ENCODE data around the gene NAA10. TPM values are rescaled to one million over a fixed set of nuclear protein-coding genes. Genes with fewer than 3 reads are reported as not detected.

The NAA10 gene
- total RNA-seq, 4 donors from 2014 or later, result 29.9 to 57.2 (median 47.4) TPM

DNA sequence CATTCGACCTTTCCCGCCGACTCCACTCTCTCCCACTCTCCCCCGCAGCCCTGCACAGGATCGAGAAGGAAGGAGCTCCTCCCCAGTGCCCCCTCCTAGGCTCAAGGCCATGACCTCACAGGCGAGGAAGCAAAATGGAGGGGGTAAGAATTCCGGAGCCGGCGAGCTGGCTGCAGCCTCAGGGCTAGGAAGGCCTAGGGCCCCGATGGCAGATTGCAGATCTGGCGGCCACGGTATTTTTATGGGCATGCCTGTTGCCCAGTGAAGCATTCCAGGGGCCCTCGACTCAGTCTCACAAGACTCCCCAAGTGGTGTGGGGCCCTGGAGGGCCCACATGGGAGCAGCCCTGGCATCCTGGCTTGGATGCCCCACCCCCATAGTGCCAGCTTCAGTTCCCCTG is 47.9 kb downstream of the NAA10 start:
- Histone ChIP-seq H3K27me3 (peaks cover 50% of the 10 kb centered on the region), H3K4me3 (no peak overlapping the region), H3K27ac (no peak overlapping the region), H3K9me3 (no peaks in the 10 kb centered on the region), H3K4me1 (peaks cover 0 to 6% (median 3%) of the 10 kb centered on the region in 4 donors), H3K36me3 (no peaks in the 10 kb centered on the region)
- WGBS, 2 donors (ENCODE audit: low coverage in 1 of 2), result 60% methylated on average over 13 of the region's 13 CpGs; no CpG with 5 or more reads in 1 of the 2 donors
- in situ Hi-C loops (cut with MboI; ENCODE audit: low pct_ligation_motif_present in 1 of 4, low pct_unique_long_range_greater_than_20kb in 1 of 4, low sequenced_read_pairs in 3 of 4), result no loop called here
- DNase-seq, result no peak
- intact Hi-C loops (cut with DNase I; ENCODE audit: low total_unique reads), result no loop called here
- no peak for TF ChIP-seq POLR2AphosphoS5 (IDR thresholded peaks at IDR 0.05)
- TF ChIP-seq EP300 (IDR thresholded peaks at IDR 0.05; ENCODE audit: low read depth), result no peak
- no peak for TF ChIP-seq POLR2A (IDR thresholded peaks at IDR 0.05)
- TF ChIP-seq, protein P1, sequence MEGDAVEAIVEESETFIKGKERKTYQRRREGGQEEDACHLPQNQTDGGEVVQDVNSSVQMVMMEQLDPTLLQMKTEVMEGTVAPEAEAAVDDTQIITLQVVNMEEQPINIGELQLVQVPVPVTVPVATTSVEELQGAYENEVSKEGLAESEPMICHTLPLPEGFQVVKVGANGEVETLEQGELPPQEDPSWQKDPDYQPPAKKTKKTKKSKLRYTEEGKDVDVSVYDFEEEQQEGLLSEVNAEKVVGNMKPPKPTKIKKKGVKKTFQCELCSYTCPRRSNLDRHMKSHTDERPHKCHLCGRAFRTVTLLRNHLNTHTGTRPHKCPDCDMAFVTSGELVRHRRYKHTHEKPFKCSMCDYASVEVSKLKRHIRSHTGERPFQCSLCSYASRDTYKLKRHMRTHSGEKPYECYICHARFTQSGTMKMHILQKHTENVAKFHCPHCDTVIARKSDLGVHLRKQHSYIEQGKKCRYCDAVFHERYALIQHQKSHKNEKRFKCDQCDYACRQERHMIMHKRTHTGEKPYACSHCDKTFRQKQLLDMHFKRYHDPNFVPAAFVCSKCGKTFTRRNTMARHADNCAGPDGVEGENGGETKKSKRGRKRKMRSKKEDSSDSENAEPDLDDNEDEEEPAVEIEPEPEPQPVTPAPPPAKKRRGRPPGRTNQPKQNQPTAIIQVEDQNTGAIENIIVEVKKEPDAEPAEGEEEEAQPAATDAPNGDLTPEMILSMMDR (IDR thresholded peaks at IDR 0.05), result no peak

DNA sequence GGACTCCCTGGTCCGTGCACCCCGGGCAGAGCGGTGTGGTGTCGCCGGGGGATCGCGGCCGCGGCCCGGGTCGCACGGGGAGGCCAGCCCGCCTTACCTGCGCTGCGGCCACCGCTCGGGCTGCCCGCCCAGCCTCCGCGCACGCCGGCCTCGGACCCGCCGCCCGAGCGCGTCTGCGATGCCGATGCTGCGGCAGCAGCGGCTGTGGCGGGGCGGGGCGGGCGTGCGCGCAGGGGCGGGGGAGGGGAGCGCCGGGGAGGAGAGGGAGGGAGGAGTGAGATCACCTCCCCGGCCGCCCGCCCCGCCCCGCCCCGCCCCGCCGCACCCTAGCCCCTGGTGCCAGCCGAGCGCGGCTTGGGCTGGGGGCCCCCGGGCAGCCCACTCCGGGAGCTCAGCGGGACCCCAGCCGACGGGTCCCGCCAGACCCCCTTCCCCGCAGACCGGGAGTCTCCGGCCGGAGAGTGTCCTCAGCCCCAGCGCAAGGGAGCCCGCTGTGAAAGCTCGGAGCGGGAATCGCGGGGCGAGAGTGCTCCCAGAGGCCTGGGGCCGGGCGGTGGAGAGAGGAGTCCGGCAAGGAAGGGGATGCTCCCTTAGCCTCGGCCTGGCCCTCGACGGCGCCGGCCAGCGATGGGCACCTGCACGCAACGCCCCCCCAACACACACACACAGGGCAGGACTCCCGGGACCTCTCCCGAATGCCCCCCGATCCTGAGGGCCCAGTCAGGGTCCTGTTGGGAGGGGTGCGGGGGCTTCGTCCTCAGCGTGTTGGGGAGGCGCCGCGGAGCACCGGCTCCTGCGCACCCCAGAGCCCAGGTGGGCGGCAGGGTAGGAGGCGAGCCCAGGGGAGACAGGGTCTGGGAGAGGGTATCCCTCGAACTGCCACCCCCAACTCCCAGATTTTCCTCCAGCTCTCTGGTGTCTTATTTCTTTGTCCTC is 48.6 kb downstream of the NAA10 start, which contains the start of gene L1CAM:
Gene L1CAM (minus strand): TSS at position 206 of the 936 bp plus-strand sequence. CDS start 10,337 bp downstream, outside the sequence.
- no peak for TF ChIP-seq EP300 (IDR thresholded peaks at IDR 0.05; ENCODE audit: low read depth)
- TF ChIP-seq, protein P1 (IDR thresholded peaks at IDR 0.05), result no peak
- no peak for TF ChIP-seq POLR2AphosphoS5 (IDR thresholded peaks at IDR 0.05)
- TF ChIP-seq POLR2A (IDR thresholded peaks at IDR 0.05), result no peak
- intact Hi-C loops (cut with DNase I; ENCODE audit: low total_unique reads) (no loop called here), in situ Hi-C loops (cut with MboI; ENCODE audit: low pct_ligation_motif_present in 1 of 4, low pct_unique_long_range_greater_than_20kb in 1 of 4, low sequenced_read_pairs in 3 of 4) (no loop called here)
- no peak for DNase-seq
- no peaks in the 10 kb centered on the region for H3K9me3 ChIP-seq
- peaks cover 54% of the 10 kb centered on the region for H3K27me3 ChIP-seq
- no peaks in the 10 kb centered on the region for H3K36me3 ChIP-seq
- H3K4me3 ChIP-seq, result peak within 1 kb of the TSS in 2 of 4 donors; percentile 10 to 36
- H3K27ac ChIP-seq, result no peak within 1 kb of the TSS
- H3K4me1 ChIP-seq, result peaks cover 0 to 6% (median 3%) of the 10 kb centered on the region in 4 donors
- 59% methylated on average over 31 of the region's 94 CpGs; no CpG with 5 or more reads in 1 of the 2 donors for WGBS, 2 donors (ENCODE audit: low coverage in 1 of 2)

DNA sequence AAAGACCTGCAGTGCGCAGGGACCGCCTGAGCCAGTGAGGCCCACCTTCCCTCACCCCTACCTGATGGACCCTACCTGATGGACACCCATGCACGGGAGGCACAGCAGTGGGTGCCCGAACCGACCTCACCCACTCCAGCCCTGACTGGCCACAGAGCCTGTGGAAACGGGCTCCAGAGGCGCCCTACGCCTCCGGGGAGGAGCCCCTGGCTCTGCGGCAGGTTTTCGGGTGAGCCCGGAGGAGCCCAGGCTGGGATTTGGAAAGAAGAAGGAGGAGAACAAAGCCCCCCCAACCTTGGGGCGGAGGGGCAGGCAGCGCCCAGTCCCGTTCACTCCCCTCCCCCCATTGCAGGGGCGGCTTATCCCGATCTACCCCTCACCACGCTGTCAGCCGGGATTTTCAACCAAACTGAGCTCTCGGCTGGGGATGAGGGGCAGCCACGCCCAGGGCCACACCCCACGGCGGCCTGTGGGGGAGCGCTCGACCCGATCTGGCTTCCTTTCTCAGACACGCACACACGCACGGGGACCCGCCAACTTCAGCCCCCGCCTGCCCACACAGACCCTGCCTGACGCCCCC is 49.5 kb downstream of the NAA10 start:
- Histone ChIP-seq H3K4me1 (peaks cover 0 to 6% (median 3%) of the 10 kb centered on the region in 4 donors), H3K27me3 (peaks cover 57% of the 10 kb centered on the region), H3K4me3 (peak overlapping the region in 1 of 4 donors; percentile 25), H3K9me3 (no peaks in the 10 kb centered on the region), H3K36me3 (no peaks in the 10 kb centered on the region), H3K27ac (no peak overlapping the region)
- 51% methylated on average over 29 of the region's 32 CpGs; no CpG with 5 or more reads in 1 of the 2 donors for WGBS, 2 donors (ENCODE audit: low coverage in 1 of 2)
- intact Hi-C loops (cut with DNase I; ENCODE audit: low total_unique reads) (no loop called here), in situ Hi-C loops (cut with MboI; ENCODE audit: low pct_ligation_motif_present in 1 of 4, low pct_unique_long_range_greater_than_20kb in 1 of 4, low sequenced_read_pairs in 3 of 4) (no loop called here)
- no peak for DNase-seq
- TF ChIP-seq POLR2AphosphoS5 (IDR thresholded peaks at IDR 0.05) (no peak), POLR2A (IDR thresholded peaks at IDR 0.05) (no peak), EP300 (IDR thresholded peaks at IDR 0.05; ENCODE audit: low read depth) (no peak)
- TF ChIP-seq, protein P1 (IDR thresholded peaks at IDR 0.05), result no peak

DNA sequence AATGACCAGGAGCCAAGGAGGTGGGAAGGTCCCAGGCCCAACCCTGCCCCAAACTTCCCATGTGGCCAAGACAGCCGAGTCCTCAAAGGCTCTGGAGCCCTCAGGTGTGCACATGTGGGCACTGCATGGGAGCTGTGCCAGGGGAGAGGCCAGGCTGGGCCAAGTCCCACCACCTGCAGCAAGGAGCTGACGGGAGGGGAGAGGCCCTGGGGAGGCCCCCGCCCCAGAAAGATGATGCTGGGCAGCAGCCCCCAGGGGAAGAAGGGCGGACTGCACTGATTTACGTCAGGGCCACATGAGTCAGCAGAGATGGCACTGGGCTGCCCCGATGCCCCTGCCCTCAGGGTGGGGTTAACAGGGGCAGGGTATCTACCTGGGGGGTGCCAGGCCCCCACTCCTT is 50.2 kb downstream of the NAA10 start:
- no peak for TF ChIP-seq EP300 (IDR thresholded peaks at IDR 0.05; ENCODE audit: low read depth)
- no peak for TF ChIP-seq POLR2AphosphoS5 (IDR thresholded peaks at IDR 0.05)
- no peak for TF ChIP-seq POLR2A (IDR thresholded peaks at IDR 0.05)
- TF ChIP-seq, protein P1 (IDR thresholded peaks at IDR 0.05), result no peak
- H3K27me3 ChIP-seq, result peaks cover 61% of the 10 kb centered on the region
- WGBS, 2 donors (ENCODE audit: low coverage in 1 of 2), result 62% methylated on average over 6 of the region's 6 CpGs; no CpG with 5 or more reads in 1 of the 2 donors
- in situ Hi-C loops (cut with MboI; ENCODE audit: low pct_ligation_motif_present in 1 of 4, low pct_unique_long_range_greater_than_20kb in 1 of 4, low sequenced_read_pairs in 3 of 4), result no loop called here
- DNase-seq, result no peak
- H3K4me1 ChIP-seq, result peaks cover 0 to 6% (median 3%) of the 10 kb centered on the region in 4 donors
- no peaks in the 10 kb centered on the region for H3K9me3 ChIP-seq
- H3K36me3 ChIP-seq, result no peaks in the 10 kb centered on the region
- no peak overlapping the region for H3K4me3 ChIP-seq
- intact Hi-C loops (cut with DNase I; ENCODE audit: low total_unique reads), result no loop called here
- H3K27ac ChIP-seq, result no peak overlapping the region
